Glutamatergic neuron (in vitro differentiated cells): ENCODE measurements around the gene ST3GAL4. TPM values are rescaled to one million over a fixed set of nuclear protein-coding genes. Genes with fewer than 3 reads are reported as not detected.

ENCODE experiments used
- DNase-seq: peaks from one replicate; pipeline ENCODE4 v3.0.0; 2022
- H3K27ac Mint-ChIP-seq: one replicate; pipeline ENCODE4 v1.8.0; 2020; ENCODE audit warnings: mild to moderate bottlenecking, mixed read lengths, inconsistent platforms; ENCODE audit not compliant: unreplicated experiment
- H3K27me3 Mint-ChIP-seq: one replicate; pipeline ENCODE4 v1.8.0; 2020; ENCODE audit warnings: mild to moderate bottlenecking, moderate library complexity, mixed read lengths, inconsistent platforms; ENCODE audit not compliant: unreplicated experiment
- H3K36me3 Mint-ChIP-seq: one replicate; pipeline ENCODE4 v1.8.0; 2020; ENCODE audit warnings: mild to moderate bottlenecking, mixed read lengths, inconsistent platforms; ENCODE audit not compliant: unreplicated experiment
- H3K4me1 Mint-ChIP-seq: one replicate; pipeline ENCODE4 v1.8.0; 2020; ENCODE audit warnings: mild to moderate bottlenecking, low read depth, mixed read lengths, inconsistent platforms; ENCODE audit not compliant: unreplicated experiment
- H3K4me3 Mint-ChIP-seq: one replicate; pipeline ENCODE4 v1.8.0; 2020; ENCODE audit warnings: mild to moderate bottlenecking, mixed read lengths, inconsistent platforms; ENCODE audit not compliant: unreplicated experiment
- H3K9me3 Mint-ChIP-seq: one replicate; pipeline ENCODE4 v1.8.0; 2020; ENCODE audit warnings: mild to moderate bottlenecking, moderate library complexity, mixed read lengths, inconsistent platforms; ENCODE audit not compliant: unreplicated experiment
- CTCF ChIP-seq: fragments of 200-600 bp; sonication (generic); IDR thresholded peaks from one replicate; pipeline ENCODE4 v1.5.0; 2021; ENCODE audit not compliant: partially characterized antibody, unreplicated experiment
- total RNA-seq: library from RNA; stranded (reverse); fragmentation: NEBNext Ultra II Directional; extraction: Animal tissue kit (Norgen Biotek cat#: 25700); gene quantifications from one replicate; pipeline ENCODE4 v1.2.1, GENCODE V29; 2021; ENCODE audit not compliant: unreplicated experiment

The ST3GAL4 gene
- total RNA-seq, 1 donor from 2014 or later = 10.4 TPM

- Mint-ChIP-seq H3K9me3 (peaks cover 11% of the 10 kb centered on the region), H3K27ac (no peak overlapping the region), H3K4me1 (peaks cover 23% of the 10 kb centered on the region), H3K4me3 (no peak overlapping the region), H3K27me3 (peaks cover 10% of the 10 kb centered on the region), H3K36me3 (peaks cover 4% of the 10 kb centered on the region)
- DNase-seq = no peak
- TF ChIP-seq CTCF = no peak
These were observed 16.2 kb upstream of the ST3GAL4 start for GRCh38 chr11:126339073-126339862.

- TF ChIP-seq CTCF = no peak
These were observed 15.5 kb upstream of the ST3GAL4 start for GRCh38 chr11:126339863-126340434.

DNA sequence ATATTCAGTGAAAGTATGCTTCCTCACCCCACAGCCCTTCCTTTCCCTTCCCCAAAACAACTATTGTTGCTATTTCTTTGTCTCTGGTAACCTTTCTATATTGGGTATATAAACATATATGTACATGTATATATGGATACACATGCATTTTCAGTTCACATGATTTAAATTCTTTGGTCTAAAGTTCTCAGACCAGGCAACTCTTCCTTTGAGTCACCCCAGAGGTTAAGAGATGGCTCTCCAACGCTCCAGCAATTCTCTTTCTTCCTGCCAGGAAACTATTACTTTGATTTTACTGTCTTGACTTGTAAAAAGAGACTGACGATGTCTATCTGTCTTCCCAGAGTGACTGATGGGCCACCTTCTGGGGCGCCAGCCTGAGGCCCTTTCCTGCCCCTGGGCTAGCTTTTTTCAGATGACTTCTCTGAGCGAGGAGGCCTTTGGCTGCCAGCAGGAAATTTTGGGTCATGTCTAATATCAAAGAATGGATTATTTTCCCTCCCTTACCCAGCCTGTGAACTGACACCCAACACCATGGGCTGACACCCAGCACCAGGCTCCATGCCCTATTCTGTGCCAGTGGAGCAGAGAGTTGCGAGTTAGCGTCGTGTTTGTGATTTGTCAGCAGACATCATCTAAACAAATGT lies 14.4 kb upstream of the ST3GAL4 start:
- Mint-ChIP-seq H3K36me3 (peaks cover 4% of the 10 kb centered on the region), H3K9me3 (peaks cover 11% of the 10 kb centered on the region), H3K27ac (no peak overlapping the region), H3K27me3 (peaks cover 10% of the 10 kb centered on the region), H3K4me1 (peaks cover 24% of the 10 kb centered on the region), H3K4me3 (no peak overlapping the region)
- DNase-seq = no peak
- no peak for TF ChIP-seq CTCF

More at GRCh38 chr11:126339863-126340434, 15.5 kb upstream of the ST3GAL4 start:
- Mint-ChIP-seq H3K9me3 (peaks cover 11% of the 10 kb centered on the region), H3K4me1 (peaks cover 23% of the 10 kb centered on the region), H3K27me3 (peaks cover 10% of the 10 kb centered on the region), H3K27ac (no peak overlapping the region), H3K36me3 (peaks cover 4% of the 10 kb centered on the region), H3K4me3 (no peak overlapping the region)
- no peak for DNase-seq

DNA sequence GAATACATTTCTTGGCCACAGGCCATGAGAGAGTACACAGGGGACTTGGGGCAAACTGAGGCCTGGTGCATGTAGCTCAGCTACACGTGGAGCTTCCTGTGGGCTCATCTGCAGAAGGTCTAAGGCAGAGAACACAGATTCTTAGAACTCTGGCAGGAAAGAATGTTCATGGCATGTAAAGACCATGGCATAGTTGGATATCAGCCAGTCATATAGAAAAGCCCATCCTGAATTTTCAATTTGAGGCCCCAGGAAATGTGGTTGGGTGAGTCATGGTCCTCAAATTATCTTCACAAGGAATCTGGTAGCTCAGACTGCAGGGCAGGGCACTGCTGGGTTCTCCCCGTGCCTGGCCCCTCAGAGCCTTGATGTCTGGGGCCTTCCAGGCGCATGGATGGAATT lies 13.7 kb upstream of the ST3GAL4 start:
- no peak overlapping the region for H3K4me3 Mint-ChIP-seq
- no peak for TF ChIP-seq CTCF
- peaks cover 10% of the 10 kb centered on the region for H3K27me3 Mint-ChIP-seq
- H3K4me1 Mint-ChIP-seq = peaks cover 22% of the 10 kb centered on the region
- H3K9me3 Mint-ChIP-seq = peaks cover 8% of the 10 kb centered on the region
- H3K36me3 Mint-ChIP-seq = peaks cover 4% of the 10 kb centered on the region
- DNase-seq = no peak
- no peak overlapping the region for H3K27ac Mint-ChIP-seq
